Measurements from ENCODE around the gene FAM98B. TPM values are rescaled to one million over a fixed set of nuclear protein-coding genes. Genes with fewer than 3 reads are reported as not detected.

The FAM98B gene
- total RNA-seq, 2 experiments from 2014 or later: 20.1 to 20.4 TPM

- Histone ChIP-seq H3K36me3 (ENCODE audit: insufficient read depth, low read length) (no peaks in the 10 kb centered on the region), H3K4me3 (ENCODE audit: low read length) (no peak overlapping the region), H3K27ac (ENCODE audit: low read depth in 1 of 2, low read length in 2 of 2) (no peak overlapping the region), H3K4me1 (ENCODE audit: insufficient read depth, low read length) (no peaks in the 10 kb centered on the region), H3K27me3 (ENCODE audit: control insufficient read depth in 1 of 2, insufficient read depth in 2 of 2, low read length in 2 of 2) (peaks cover 4 to 6% of the 10 kb centered on the region in 2 experiments), H3K9me3 (ENCODE audit: control insufficient read depth in 1 of 2, insufficient read depth in 1 of 2, low read length in 2 of 2) (no peaks in the 10 kb centered on the region)
- no peak for ATAC-seq (ENCODE audit: poor library complexity)
- DNase-seq: no peak
- Mint-ChIP-seq H3K27me3 (peaks cover 52% of the 10 kb centered on the region), H3K9me3 (no peaks in the 10 kb centered on the region), H3K4me3 (no peak overlapping the region), H3K27ac (no peak overlapping the region), H3K36me3 (ENCODE audit: low read depth) (no peaks in the 10 kb centered on the region), H3K4me1 (ENCODE audit: low read depth) (no peaks in the 10 kb centered on the region)
- ChIA-PET POLR2A (no interaction called here), CTCF (interaction anchor here (1.6 kb wide), 1 partner anchor 19 kb away, joined by 4 read pairs; no protein-coding TSS in a partner anchor)
- intact Hi-C loops (cut with DNase I, micrococcal nuclease): no loop called here
- TF ChIP-seq, protein P1, sequence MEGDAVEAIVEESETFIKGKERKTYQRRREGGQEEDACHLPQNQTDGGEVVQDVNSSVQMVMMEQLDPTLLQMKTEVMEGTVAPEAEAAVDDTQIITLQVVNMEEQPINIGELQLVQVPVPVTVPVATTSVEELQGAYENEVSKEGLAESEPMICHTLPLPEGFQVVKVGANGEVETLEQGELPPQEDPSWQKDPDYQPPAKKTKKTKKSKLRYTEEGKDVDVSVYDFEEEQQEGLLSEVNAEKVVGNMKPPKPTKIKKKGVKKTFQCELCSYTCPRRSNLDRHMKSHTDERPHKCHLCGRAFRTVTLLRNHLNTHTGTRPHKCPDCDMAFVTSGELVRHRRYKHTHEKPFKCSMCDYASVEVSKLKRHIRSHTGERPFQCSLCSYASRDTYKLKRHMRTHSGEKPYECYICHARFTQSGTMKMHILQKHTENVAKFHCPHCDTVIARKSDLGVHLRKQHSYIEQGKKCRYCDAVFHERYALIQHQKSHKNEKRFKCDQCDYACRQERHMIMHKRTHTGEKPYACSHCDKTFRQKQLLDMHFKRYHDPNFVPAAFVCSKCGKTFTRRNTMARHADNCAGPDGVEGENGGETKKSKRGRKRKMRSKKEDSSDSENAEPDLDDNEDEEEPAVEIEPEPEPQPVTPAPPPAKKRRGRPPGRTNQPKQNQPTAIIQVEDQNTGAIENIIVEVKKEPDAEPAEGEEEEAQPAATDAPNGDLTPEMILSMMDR (IDR thresholded peaks at IDR 0.05): no peak
These were observed 32.7 kb upstream of the FAM98B start for GRCh38 chr15:38421069-38421690.

GRCh38 chr15:38424101-38424552, 29.8 kb upstream of the FAM98B start:
- Histone ChIP-seq H3K9me3 (ENCODE audit: control insufficient read depth in 1 of 2, insufficient read depth in 1 of 2, low read length in 2 of 2) (no peaks in the 10 kb centered on the region), H3K27ac (ENCODE audit: low read depth in 1 of 2, low read length in 2 of 2) (no peak overlapping the region), H3K36me3 (ENCODE audit: insufficient read depth, low read length) (no peaks in the 10 kb centered on the region), H3K27me3 (ENCODE audit: control insufficient read depth in 1 of 2, insufficient read depth in 2 of 2, low read length in 2 of 2) (peaks cover 0 to 7% of the 10 kb centered on the region in 2 experiments), H3K4me3 (ENCODE audit: low read length) (no peak overlapping the region), H3K4me1 (ENCODE audit: insufficient read depth, low read length) (no peaks in the 10 kb centered on the region)
- ATAC-seq (ENCODE audit: poor library complexity) (no peak), DNase-seq (no peak)
- TF ChIP-seq, protein P1 (IDR thresholded peaks at IDR 0.05): no peak
- Mint-ChIP-seq H3K27ac (no peak overlapping the region), H3K27me3 (peaks cover 36% of the 10 kb centered on the region), H3K4me3 (no peak overlapping the region), H3K36me3 (ENCODE audit: low read depth) (no peaks in the 10 kb centered on the region), H3K9me3 (no peaks in the 10 kb centered on the region), H3K4me1 (ENCODE audit: low read depth) (no peaks in the 10 kb centered on the region)
- ChIA-PET POLR2A (no interaction called here), CTCF (no interaction called here)
- intact Hi-C loops (cut with DNase I, micrococcal nuclease): no loop called here

GRCh38 chr15:38425269-38425668, 28.7 kb upstream of the FAM98B start:
- Mint-ChIP-seq H3K27me3 (peaks cover 33% of the 10 kb centered on the region), H3K36me3 (ENCODE audit: low read depth) (no peaks in the 10 kb centered on the region), H3K9me3 (no peaks in the 10 kb centered on the region), H3K4me1 (ENCODE audit: low read depth) (no peaks in the 10 kb centered on the region), H3K27ac (no peak overlapping the region), H3K4me3 (no peak overlapping the region)
- ChIA-PET CTCF (no interaction called here), POLR2A (no interaction called here)
- no peak overlapping the region for H3K4me3 ChIP-seq (ENCODE audit: low read length)
- DNase-seq (no peak), ATAC-seq (ENCODE audit: poor library complexity) (no peak)
- H3K36me3 ChIP-seq (ENCODE audit: insufficient read depth, low read length): no peaks in the 10 kb centered on the region
- H3K4me1 ChIP-seq (ENCODE audit: insufficient read depth, low read length): no peaks in the 10 kb centered on the region
- peaks cover 0 to 7% of the 10 kb centered on the region in 2 experiments for H3K27me3 ChIP-seq (ENCODE audit: control insufficient read depth in 1 of 2, insufficient read depth in 2 of 2, low read length in 2 of 2)
- H3K9me3 ChIP-seq (ENCODE audit: control insufficient read depth in 1 of 2, insufficient read depth in 1 of 2, low read length in 2 of 2): no peaks in the 10 kb centered on the region
- H3K27ac ChIP-seq (ENCODE audit: low read depth in 1 of 2, low read length in 2 of 2): no peak overlapping the region
- TF ChIP-seq, protein P1 (IDR thresholded peaks at IDR 0.05): no peak
- intact Hi-C loops (cut with DNase I, micrococcal nuclease): no loop called here

All from CD4-positive, alpha-beta T cell (primary cell).